Stimulated activated CD4-positive, alpha-beta T cell treated with anti-CD3 and anti-CD28 coated beads, Interleukin-12 subunit alpha, Interleukin-12 subunit beta, amount 100 ng/mL, for 24 hours (primary cell): Measurements from ENCODE around the gene COL24A1.

Source experiments
- DNase-seq, 2 experiments: peaks; one replicate each; pipeline ENCODE4 v3.0.0-alpha.2; 2020; ENCODE audit warnings: low read depth in 2 of 2

COL24A1 gene

DNA sequence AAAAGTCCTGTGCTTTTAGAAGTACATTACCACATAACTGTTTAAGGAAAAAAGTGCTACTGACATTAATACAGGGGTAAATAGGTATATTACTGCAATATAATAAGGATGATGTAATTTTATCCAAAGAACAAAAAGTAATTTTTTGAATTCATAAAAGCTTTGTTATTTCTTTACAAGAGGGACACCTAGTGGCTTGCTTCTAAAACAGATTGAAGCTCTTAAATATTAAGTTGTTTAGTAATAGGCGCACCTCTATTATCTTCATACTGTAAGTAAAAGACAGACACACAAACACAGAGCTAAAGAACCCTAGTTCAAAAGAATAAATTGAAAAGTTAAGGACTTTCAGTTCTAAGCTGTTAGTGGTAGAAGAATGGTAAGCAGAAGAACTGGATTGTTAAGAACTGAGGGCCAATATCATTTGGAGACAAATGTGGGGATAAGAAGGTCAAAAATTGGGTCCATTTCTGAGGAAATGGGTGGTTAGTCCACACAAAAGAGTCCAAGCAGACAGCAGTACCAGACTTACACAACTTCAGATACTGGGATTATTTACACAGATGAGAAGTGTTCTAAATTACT, 463.8 kb downstream of the COL24A1 start:
- no peak for DNase-seq

DNA sequence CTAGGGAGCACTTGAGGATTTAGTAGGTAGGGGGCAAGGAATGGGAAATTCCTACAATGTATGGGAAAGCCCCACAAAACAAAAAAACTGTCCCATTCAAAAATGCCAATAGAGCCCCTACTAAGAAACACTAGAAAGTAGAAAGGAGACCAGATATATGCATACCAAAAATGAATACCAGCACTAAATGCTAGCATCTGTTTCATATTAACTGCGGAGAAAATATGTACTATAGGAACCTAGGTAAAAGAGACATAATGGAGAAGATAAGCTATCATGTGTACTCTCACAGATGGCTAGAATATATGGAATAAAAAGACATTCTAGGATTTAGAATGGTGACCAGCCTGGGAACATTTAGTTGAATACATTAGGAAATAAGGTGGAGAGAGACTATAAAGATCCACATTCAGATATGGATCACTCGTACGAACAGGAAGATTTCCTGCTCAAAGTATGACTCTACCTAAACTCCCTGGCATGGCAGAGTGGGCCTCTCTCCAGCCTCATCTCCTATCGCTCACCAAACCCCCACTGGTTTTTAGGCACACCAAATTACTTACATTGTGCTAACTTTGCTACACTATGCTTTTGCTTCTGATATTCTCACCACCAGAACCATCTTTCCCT, 466.7 kb downstream of the COL24A1 start:
- DNase-seq: no peak

DNA sequence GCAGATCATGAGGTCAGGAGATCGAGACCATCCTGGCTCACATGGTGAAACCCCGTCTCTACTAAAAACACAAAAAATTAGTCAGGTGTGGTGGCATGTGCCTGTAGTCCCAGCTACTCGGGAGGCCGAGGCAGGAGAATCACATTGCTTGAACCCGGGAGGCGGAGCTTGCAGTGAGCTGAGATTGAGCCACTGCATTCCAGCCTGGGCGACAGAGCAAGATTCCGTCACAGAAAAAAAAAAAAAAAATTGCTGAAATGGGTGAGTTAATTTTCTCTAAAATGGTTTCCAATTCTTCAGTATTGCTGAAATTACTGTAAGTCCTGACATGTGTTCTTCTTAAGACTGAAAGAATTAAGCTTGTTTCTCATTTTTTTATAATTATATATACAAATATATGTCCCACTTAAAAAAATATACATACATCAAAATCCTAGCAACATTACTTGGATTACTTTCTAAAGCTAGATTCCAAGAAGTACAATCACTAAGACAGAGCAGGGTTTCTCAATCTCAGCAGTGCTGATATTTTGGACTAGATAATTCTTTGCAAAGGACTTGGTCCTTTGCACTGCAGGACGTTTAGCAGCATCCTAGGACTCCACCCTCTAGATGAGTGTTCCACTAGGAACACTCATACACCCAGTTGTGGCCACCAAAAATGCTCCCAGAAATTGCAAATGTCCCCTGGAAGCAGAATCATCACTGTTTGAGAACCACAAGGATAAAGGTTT, 473.1 kb downstream of the COL24A1 start:
- no peak for DNase-seq

DNA sequence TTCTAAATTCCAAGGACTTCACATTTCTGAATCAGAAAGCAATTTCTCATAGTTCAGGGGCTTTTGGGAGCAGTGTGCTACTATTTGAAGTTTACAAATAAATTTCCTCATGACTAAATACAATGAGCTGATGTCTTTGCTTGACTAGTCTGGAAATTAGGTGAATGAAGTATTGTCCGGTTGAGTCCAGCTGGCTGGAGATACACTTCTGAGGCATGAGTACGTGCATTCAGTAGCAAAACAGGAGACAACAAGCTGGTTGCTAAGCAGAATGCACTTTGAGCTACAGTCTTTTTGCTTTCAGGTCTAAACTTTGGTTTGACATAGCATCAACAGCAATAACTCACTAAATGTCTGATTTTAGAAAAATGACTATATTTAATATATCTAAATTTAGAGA, 475.5 kb downstream of the COL24A1 start:
- no peak for DNase-seq
